Liver (tissue), 3 donors: ENCODE measurements around the gene TERF2IP.
A peak's percentile ranks its signal among the peaks of the same experiment; 100 is the strongest.

ENCODE experiments used
- ATF3 ChIP-seq: IDR thresholded peaks from 2 replicates; pipeline ENCODE4 v1.6.1; 2016; ENCODE audit warnings: antibody characterized with exemption
- CTCF ChIP-seq: fragments of 150-350 bp; IDR thresholded peaks from 2 replicates; pipeline ENCODE4 v1.5.1; 2017; ENCODE audit warnings: improper control_type of control experiment, low read depth, low read length; ENCODE audit not compliant: missing input control
- EGR1 ChIP-seq, 2 donors: IDR thresholded peaks; 2 replicates each; pipeline ENCODE4 v1.6.1; 2016 to 2018; ENCODE audit warnings: antibody characterized with exemption in 2 of 2, low read depth in 2 of 2
- FOXA1 ChIP-seq: IDR thresholded peaks from 2 replicates; pipeline ENCODE4 v1.6.1; 2016; ENCODE audit warnings: antibody characterized with exemption
- GABPA ChIP-seq, 2 donors: IDR thresholded peaks in 1 of 2; conservative IDR thresholded peaks in 1 of 2; 2 replicates each; pipeline ENCODE4 v1.6.1; 2016; ENCODE audit warnings: antibody characterized with exemption in 2 of 2, mild to moderate bottlenecking in 1 of 2, moderate library complexity in 1 of 2
- JUND ChIP-seq, 2 donors: IDR thresholded peaks; 2 replicates each; pipeline ENCODE4 v1.6.1; 2016; ENCODE audit warnings: antibody characterized with exemption in 2 of 2
- MAX ChIP-seq: IDR thresholded peaks from 2 replicates; pipeline ENCODE4 v1.6.1; 2016; ENCODE audit warnings: antibody characterized with exemption
- NR2F2 ChIP-seq: IDR thresholded peaks from 2 replicates; pipeline ENCODE4 v1.6.1; 2016; ENCODE audit warnings: antibody characterized with exemption
- RAD21 ChIP-seq, 2 donors: IDR thresholded peaks; 2 replicates each; pipeline ENCODE4 v1.6.1; 2016; ENCODE audit warnings: antibody characterized with exemption in 2 of 2, mild to moderate bottlenecking in 2 of 2
- REST ChIP-seq: IDR thresholded peaks from 2 replicates; pipeline ENCODE4 v1.6.1; 2016; ENCODE audit warnings: antibody characterized with exemption, mild to moderate bottlenecking
- SP1 ChIP-seq: IDR thresholded peaks from 2 replicates; pipeline ENCODE4 v1.6.1; 2018; ENCODE audit warnings: antibody characterized with exemption, mild to moderate bottlenecking
- TAF1 ChIP-seq: conservative IDR thresholded peaks from 2 replicates; pipeline ENCODE4 v1.6.1; 2016; ENCODE audit warnings: antibody characterized with exemption, mild to moderate bottlenecking
- YY1 ChIP-seq: IDR thresholded peaks from 2 replicates; pipeline ENCODE4 v1.6.1; 2016; ENCODE audit warnings: antibody characterized with exemption, mild to moderate bottlenecking
- donor health status: healthy.
- donor health status: healthy.

GRCh38 chr16:75622761-75623605 lies 24.6 kb upstream of the TERF2IP start, which contains the start of gene ADAT1:
- TF ChIP-seq CTCF: no peak
- peak; percentile 11 for TF ChIP-seq REST
- TF ChIP-seq TAF1: no peak
- TF ChIP-seq SP1: peak; percentile 52
- TF ChIP-seq MAX: peak; percentile 76
- TF ChIP-seq FOXA1: no peak
- TF ChIP-seq JUND (IDR thresholded peaks at IDR 0.05): no peak
- peak in 1 of 2 donors; percentile 28 for TF ChIP-seq RAD21 (IDR thresholded peaks at IDR 0.05)
- TF ChIP-seq NR2F2: no peak
- no peak for TF ChIP-seq ATF3
- TF ChIP-seq GABPA (IDR thresholded peaks at IDR 0.05 in 1 of 2, conservative IDR thresholded peaks at IDR 0.05 in 1 of 2): peak; percentile 84 to 95
- no peak for TF ChIP-seq EGR1 (IDR thresholded peaks at IDR 0.05; ENCODE audit: low read depth in 2 of 2)
- TF ChIP-seq YY1: peak; percentile 68
